Choroid plexus epithelial cell (primary cell): Measurements from ENCODE around the gene SOX1.

Experiments used
- DNase-seq: peaks from one replicate; pipeline ENCODE4 v3.0.0-alpha.2; 2010; ENCODE audit warnings: low read depth
- H3K4me3 ChIP-seq: 2 replicates; pipeline ENCODE4 v1.5.1; 2011; ENCODE audit warnings: low read depth, mild to moderate bottlenecking, control low read depth, low read length, moderate library complexity
- CTCF ChIP-seq: conservative IDR thresholded peaks from 2 replicates; pipeline ENCODE4 v1.5.1; 2011; ENCODE audit warnings: low read depth, mild to moderate bottlenecking, control low read depth, inconsistent platforms, low read length, moderate library complexity

The SOX1 gene

DNA sequence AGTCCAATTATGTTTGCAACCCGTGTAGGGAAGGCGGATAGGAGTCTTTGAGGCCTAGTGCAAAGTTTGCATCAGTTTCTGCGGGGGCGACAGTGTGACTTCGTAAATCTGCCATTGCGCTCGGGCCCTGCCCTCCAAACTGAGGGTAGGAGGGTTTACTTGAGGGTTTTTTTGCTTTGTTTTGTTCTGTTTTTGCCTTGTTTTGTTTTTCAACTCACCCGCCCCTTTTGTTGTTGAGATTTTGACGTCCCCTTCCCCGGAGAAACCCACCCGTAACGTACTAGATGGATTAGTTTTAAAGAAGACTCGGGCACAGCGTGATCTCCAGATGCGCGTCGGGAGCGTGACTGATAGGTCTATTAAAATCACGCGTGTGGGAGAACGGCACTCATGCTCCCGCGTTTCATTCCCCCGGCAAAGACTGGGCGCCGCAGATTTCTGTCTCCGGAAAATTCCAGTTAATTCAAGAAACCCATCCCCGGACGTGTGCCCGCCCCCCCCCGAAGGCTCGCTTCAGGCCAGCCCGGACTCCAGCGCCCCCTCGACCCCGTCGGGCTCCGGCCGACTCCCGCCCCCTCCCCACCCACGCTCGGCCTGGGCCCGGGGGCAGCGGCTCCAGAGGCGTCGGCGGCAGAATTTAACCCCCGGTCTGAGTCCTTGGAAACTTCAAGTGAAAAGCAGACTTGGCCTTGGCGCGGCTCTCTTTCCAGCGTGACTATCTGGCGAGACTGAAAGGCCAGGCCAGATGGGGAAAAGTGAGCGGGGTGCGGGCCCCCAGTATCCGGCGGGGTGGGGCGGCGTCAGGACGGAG is 5.0 kb downstream of the SOX1 start:
- TF ChIP-seq CTCF: no peak
- no peak overlapping the region for H3K4me3 ChIP-seq
- no peak for DNase-seq

- no peak for DNase-seq
- TF ChIP-seq CTCF: no peak
- H3K4me3 ChIP-seq: no peak overlapping the region
Observed at GRCh38 chr13:112072534-112073244, 5.7 kb downstream of the SOX1 start.

GRCh38 chr13:112073245-112074138 is 6.5 kb downstream of the SOX1 start:
- DNase-seq: no peak
- no peak for TF ChIP-seq CTCF
- no peak overlapping the region for H3K4me3 ChIP-seq

DNA sequence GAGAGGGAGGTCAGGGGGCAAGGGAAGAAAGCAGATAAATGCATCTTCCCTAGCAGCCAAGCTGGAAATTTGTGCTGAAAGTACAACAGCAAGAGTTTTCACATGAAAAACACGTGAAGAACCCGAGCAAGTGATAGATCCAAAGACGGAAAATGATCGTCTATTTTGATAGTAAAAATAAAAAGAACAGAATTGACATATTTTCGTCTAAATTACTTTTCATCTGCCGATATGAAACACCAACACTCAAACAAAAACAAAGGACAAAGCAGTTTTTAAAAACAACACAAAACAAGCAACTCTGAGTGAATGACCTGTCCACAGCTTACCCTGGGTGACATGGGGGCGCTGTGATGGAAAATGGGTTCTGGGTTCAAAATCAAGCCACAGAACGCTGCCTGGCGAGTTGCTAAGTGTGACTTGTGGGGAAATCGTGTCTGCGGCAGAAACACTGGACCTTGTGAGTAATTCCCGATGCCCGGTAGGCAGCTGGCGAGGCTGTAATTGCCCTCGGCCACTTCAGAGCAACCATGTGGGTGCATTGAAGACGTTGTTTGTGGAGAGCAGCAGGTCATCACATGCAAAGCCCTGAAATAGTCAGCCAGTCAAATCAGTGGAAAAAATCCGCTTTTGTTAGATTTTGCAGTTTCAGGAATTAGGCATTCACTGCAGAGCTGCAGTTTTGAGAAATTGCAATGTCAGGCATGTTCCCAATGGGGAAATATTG is 7.4 kb downstream of the SOX1 start:
- no peak for DNase-seq
- TF ChIP-seq CTCF: no peak
- H3K4me3 ChIP-seq: no peak overlapping the region

DNA sequence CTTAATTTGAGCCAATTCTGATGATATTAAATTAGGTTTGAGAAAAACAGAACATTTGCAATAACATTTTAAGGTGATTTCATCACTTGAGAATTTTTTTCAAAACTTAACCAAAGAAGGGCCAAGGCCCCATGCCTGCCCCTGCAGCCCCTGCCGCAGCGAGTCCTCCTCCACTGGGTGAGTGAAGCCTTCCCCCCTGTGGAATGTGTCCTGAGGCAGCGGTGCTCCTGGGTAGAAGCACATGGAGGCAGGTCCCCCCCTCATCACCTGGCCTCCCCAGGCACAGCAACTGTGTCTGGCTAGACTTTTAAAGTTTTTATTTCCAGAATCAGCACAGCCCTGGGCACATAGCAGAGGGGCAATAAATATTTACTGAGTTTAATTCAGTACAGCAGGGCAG is 10.8 kb downstream of the SOX1 start:
- no peak overlapping the region for H3K4me3 ChIP-seq
- DNase-seq: no peak
- TF ChIP-seq CTCF: no peak

DNA sequence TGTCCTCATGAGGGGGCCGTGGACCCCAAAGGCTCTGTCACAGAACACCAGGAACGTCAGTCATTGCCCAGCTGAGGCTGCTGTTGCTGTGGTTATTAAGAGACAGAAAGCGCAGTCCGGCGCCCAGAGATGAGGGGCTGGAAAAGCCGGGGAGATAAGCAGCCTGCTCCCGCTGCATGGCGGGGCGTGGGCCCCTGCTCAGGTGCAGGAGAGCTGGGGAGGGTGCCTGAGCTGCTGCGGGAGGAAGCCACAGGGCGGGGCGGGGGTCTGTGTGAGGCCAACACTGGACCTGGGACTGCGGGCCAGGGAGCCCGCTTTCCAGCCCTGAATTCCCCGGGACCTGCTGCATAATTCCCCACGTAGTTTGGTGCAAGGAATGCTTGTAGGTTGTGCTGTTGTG is 11.3 kb downstream of the SOX1 start:
- no peak for TF ChIP-seq CTCF
- no peak for DNase-seq
- no peak overlapping the region for H3K4me3 ChIP-seq
